Tibial nerve (tissue), 4 donors: ENCODE measurements around the gene RANBP3.

Source experiments
- EP300 ChIP-seq, 2 donors: sonication (generic); formaldehyde crosslinking; IDR thresholded peaks; one replicate each; pipeline ENCODE4 v1.6.1; 2017; ENCODE audit warnings: antibody characterized with exemption in 2 of 2, mild to moderate bottlenecking in 1 of 2
- TF ChIP-seq, protein P1 (sequence below), 5 experiments: fragments of 200-600 bp in 3 of 5; fragments of 450-650 bp in 2 of 5; sonication (generic) in 3 of 5; IDR thresholded peaks; one replicate each; pipeline ENCODE4 v1.5.1; 2016 to 2019; ENCODE audit warnings: antibody characterized with exemption in 5 of 5, mild to moderate bottlenecking in 3 of 5, moderate library complexity in 2 of 5

DNA sequence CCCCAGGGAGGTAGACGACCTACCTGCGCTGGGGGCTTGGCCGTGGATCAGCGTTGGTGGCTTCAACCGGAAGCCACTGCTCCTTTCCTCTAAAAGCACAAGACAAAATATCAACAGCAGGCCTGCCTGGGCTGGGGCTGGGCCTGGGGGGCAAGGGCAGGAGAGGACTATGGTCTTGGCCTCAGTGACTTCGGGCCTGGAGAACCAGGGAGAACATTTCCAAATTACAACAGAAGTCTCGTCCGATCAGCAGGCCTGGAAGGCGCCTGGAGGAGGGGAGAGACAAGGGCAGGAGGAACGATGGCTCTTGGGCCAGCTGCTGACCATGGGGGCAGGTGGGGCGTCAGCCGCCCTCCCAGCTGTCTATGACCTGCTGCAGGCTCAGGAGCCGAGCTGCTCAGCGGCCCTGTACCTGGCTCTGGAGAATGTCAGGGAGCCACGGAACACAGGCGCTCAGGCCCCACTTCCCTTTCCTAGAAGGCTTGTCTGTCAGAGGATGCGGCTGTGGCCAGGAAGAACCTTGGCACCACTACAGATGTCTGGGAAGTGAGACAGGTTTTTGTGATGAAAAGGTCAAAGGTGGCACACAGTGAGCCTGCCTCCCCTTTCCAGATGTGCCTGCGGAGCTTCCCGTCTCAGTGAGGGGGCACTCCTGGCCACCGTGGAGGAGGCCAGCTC lies 44.4 kb downstream of the RANBP3 start:
- TF ChIP-seq, protein P1, sequence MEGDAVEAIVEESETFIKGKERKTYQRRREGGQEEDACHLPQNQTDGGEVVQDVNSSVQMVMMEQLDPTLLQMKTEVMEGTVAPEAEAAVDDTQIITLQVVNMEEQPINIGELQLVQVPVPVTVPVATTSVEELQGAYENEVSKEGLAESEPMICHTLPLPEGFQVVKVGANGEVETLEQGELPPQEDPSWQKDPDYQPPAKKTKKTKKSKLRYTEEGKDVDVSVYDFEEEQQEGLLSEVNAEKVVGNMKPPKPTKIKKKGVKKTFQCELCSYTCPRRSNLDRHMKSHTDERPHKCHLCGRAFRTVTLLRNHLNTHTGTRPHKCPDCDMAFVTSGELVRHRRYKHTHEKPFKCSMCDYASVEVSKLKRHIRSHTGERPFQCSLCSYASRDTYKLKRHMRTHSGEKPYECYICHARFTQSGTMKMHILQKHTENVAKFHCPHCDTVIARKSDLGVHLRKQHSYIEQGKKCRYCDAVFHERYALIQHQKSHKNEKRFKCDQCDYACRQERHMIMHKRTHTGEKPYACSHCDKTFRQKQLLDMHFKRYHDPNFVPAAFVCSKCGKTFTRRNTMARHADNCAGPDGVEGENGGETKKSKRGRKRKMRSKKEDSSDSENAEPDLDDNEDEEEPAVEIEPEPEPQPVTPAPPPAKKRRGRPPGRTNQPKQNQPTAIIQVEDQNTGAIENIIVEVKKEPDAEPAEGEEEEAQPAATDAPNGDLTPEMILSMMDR (IDR thresholded peaks at IDR 0.05) = no peak
- TF ChIP-seq EP300 (IDR thresholded peaks at IDR 0.05) = no peak
